RWPE1 (cell line): ENCODE results near the gene ICAM3.
A peak's percentile ranks its signal among the peaks of the same experiment; 100 is the strongest.

Source experiments
- CTCF ChIA-PET: fragments of 350-600 bp; sonication (Branson Sonifier 250); formaldehyde crosslinking; extraction: SDS; loops from one replicate; lab custom pipeline; 2021; lab: Yijun Ruan, JAX
- POLR2A ChIA-PET: fragments of 400-600 bp; formaldehyde crosslinking; extraction: SDS; loops from one replicate; lab custom pipeline; 2020; ENCODE audit warnings: antibody characterized with exemption; ENCODE audit not compliant: low non-redundant PET; lab: Yijun Ruan, JAX
- DNase-seq: peaks from one replicate; pipeline ENCODE4 v3.0.0; 2012; ENCODE audit warnings: low spot score
- H3K27ac ChIP-seq: fragments of 450-650 bp; 2 replicates; pipeline ENCODE4 v1.5.1; 2017
- CTCF ChIP-seq: fragments of 450-650 bp; conservative IDR thresholded peaks from 2 replicates; pipeline ENCODE4 v1.5.1; 2017; ENCODE audit warnings: low read depth, mild to moderate bottlenecking

The ICAM3 gene

GRCh38 chr19:10295847-10296591 lies 43.4 kb downstream of the ICAM3 start:
- CTCF ChIA-PET, result no interaction called here
- no peak for TF ChIP-seq CTCF
- DNase-seq, result no peak
- H3K27ac ChIP-seq, result no peak overlapping the region
- POLR2A ChIA-PET, result no interaction called here

GRCh38 chr19:10295305-10295846 lies 44.0 kb downstream of the ICAM3 start:
- DNase-seq, result no peak
- POLR2A ChIA-PET, result no interaction called here
- no peak overlapping the region for H3K27ac ChIP-seq
- CTCF ChIA-PET, result no interaction called here
- no peak for TF ChIP-seq CTCF

- TF ChIP-seq CTCF, result no peak
- CTCF ChIA-PET, result no interaction called here
- no peak for DNase-seq
- POLR2A ChIA-PET, result no interaction called here
- H3K27ac ChIP-seq, result no peak overlapping the region
Observed at GRCh38 chr19:10294368-10294697, 45.1 kb downstream of the ICAM3 start.

GRCh38 chr19:10293637-10294367 lies 45.6 kb downstream of the ICAM3 start:
- TF ChIP-seq CTCF, result no peak
- H3K27ac ChIP-seq, result no peak overlapping the region
- DNase-seq, result no peak
- CTCF ChIA-PET, result no interaction called here
- POLR2A ChIA-PET, result no interaction called here

- POLR2A ChIA-PET, result no interaction called here
- H3K27ac ChIP-seq, result peak overlapping the region; percentile 93
- no peak for DNase-seq
- no peak for TF ChIP-seq CTCF
- CTCF ChIA-PET, result no interaction called here
Observed at GRCh38 chr19:10292789-10293636, 46.4 kb downstream of the ICAM3 start.
